Neutrophil (primary cell): ENCODE results near the gene PTPRE.
A peak's percentile ranks its signal among the peaks of the same experiment; 100 is the strongest.

Experiments
- H3K27ac ChIP-seq: fragments of 200-600 bp; sonication (generic); 2 replicates; pipeline ENCODE4 v1.5.1; 2016; ENCODE audit warnings: mild to moderate bottlenecking, moderate library complexity
- H3K27me3 ChIP-seq: fragments of 200-600 bp; sonication (generic); 2 replicates; pipeline ENCODE4 v1.6.0; 2016; ENCODE audit warnings: mild to moderate bottlenecking
- H3K36me3 ChIP-seq: fragments of 200-600 bp; sonication (generic); 2 replicates; pipeline ENCODE4 v1.5.1; 2017
- H3K4me1 ChIP-seq, 2 experiments: fragments of 200-600 bp in 1 of 2; sonication (generic) in 1 of 2; 1 replicate in 1 of 2; 2 replicates in 1 of 2; pipeline versions ENCODE4 v1.5.1 to v1.6.1; 2013 to 2016; ENCODE audit warnings: low read depth in 1 of 2, low read length in 1 of 2, mild to moderate bottlenecking in 1 of 2, moderate library complexity in 1 of 2; ENCODE audit not compliant: control insufficient read depth in 1 of 2, insufficient read depth in 1 of 2
- H3K4me3 ChIP-seq, 2 experiments: fragments of 200-600 bp in 1 of 2; sonication (generic) in 1 of 2; 1 replicate in 1 of 2; 2 replicates in 1 of 2; pipeline ENCODE4 v1.5.1; 2013 to 2016; ENCODE audit warnings: low read depth in 1 of 2, low read length in 1 of 2, mild to moderate bottlenecking in 1 of 2, moderate library complexity in 1 of 2
- H3K9me3 ChIP-seq: fragments of 200-600 bp; sonication (generic); 2 replicates; pipeline ENCODE4 v1.5.1; 2016
- CTCF ChIP-seq: fragments of 200-600 bp; sonication (generic); IDR thresholded peaks from 2 replicates; pipeline ENCODE4 v1.5.1; 2016; ENCODE audit warnings: antibody characterized with exemption

PTPRE gene

GRCh38 chr10:128070721-128071416 is 164.0 kb downstream of the PTPRE start:
- no peaks in the 10 kb centered on the region for H3K27me3 ChIP-seq
- no peak for TF ChIP-seq CTCF
- H3K36me3 ChIP-seq, result peaks cover 100% of the 10 kb centered on the region
- peak overlapping the region; percentile 98 for H3K27ac ChIP-seq
- H3K9me3 ChIP-seq, result peaks cover 13% of the 10 kb centered on the region
- no peak overlapping the region for H3K4me3 ChIP-seq
- H3K4me1 ChIP-seq, result peaks cover 14 to 31% of the 10 kb centered on the region in 2 experiments

GRCh38 chr10:128071417-128071782 is 164.5 kb downstream of the PTPRE start:
- TF ChIP-seq CTCF, result no peak
- Histone ChIP-seq H3K9me3 (peaks cover 13% of the 10 kb centered on the region), H3K27me3 (no peaks in the 10 kb centered on the region), H3K4me3 (no peak overlapping the region), H3K36me3 (peaks cover 100% of the 10 kb centered on the region), H3K4me1 (peaks cover 9 to 25% of the 10 kb centered on the region in 2 experiments), H3K27ac (peak overlapping the region; percentile 98)

- H3K36me3 ChIP-seq, result peaks cover 100% of the 10 kb centered on the region
- no peak overlapping the region for H3K27ac ChIP-seq
- TF ChIP-seq CTCF, result no peak
- no peak overlapping the region for H3K4me3 ChIP-seq
- H3K9me3 ChIP-seq, result peaks cover 11% of the 10 kb centered on the region
- H3K4me1 ChIP-seq, result peaks cover 2 to 19% of the 10 kb centered on the region in 2 experiments
- no peaks in the 10 kb centered on the region for H3K27me3 ChIP-seq
Observed at GRCh38 chr10:128072046-128072445, 165.1 kb downstream of the PTPRE start.

GRCh38 chr10:128072941-128073645 is 166.2 kb downstream of the PTPRE start:
- H3K27ac ChIP-seq, result peak overlapping the region; percentile 13
- no peaks in the 10 kb centered on the region for H3K27me3 ChIP-seq
- H3K36me3 ChIP-seq, result peaks cover 100% of the 10 kb centered on the region
- H3K4me1 ChIP-seq, result peaks cover 0 to 11% of the 10 kb centered on the region in 2 experiments
- no peak for TF ChIP-seq CTCF
- H3K4me3 ChIP-seq, result no peak overlapping the region
- peaks cover 10% of the 10 kb centered on the region for H3K9me3 ChIP-seq

GRCh38 chr10:128073890-128074289 is 167.0 kb downstream of the PTPRE start:
- no peaks in the 10 kb centered on the region for H3K27me3 ChIP-seq
- no peak for TF ChIP-seq CTCF
- H3K4me1 ChIP-seq, result peaks cover 0 to 4% of the 10 kb centered on the region in 2 experiments
- peaks cover 100% of the 10 kb centered on the region for H3K36me3 ChIP-seq
- H3K9me3 ChIP-seq, result peaks cover 10% of the 10 kb centered on the region
- peak overlapping the region; percentile 13 for H3K27ac ChIP-seq
- no peak overlapping the region for H3K4me3 ChIP-seq
